HG02642 (cell line): ENCODE results near the gene RHAG.
"Not testable (repeated sequence)": the region's sequence is repeated elsewhere in the genome, so short reads cannot be mapped to it uniquely, and the experiment has no call there.

ENCODE experiments used
- ATAC-seq: cut with Tn5 transposase; IDR thresholded peaks from one replicate; pipeline ENCODE4 v1.9.1; 2021; ENCODE audit warnings: mild to moderate bottlenecking; ENCODE audit not compliant: unreplicated experiment, poor library complexity

Gene RHAG

GRCh38 chr6:49637350-49637731, 702 bp upstream of the RHAG start:
- no peak for ATAC-seq

DNA sequence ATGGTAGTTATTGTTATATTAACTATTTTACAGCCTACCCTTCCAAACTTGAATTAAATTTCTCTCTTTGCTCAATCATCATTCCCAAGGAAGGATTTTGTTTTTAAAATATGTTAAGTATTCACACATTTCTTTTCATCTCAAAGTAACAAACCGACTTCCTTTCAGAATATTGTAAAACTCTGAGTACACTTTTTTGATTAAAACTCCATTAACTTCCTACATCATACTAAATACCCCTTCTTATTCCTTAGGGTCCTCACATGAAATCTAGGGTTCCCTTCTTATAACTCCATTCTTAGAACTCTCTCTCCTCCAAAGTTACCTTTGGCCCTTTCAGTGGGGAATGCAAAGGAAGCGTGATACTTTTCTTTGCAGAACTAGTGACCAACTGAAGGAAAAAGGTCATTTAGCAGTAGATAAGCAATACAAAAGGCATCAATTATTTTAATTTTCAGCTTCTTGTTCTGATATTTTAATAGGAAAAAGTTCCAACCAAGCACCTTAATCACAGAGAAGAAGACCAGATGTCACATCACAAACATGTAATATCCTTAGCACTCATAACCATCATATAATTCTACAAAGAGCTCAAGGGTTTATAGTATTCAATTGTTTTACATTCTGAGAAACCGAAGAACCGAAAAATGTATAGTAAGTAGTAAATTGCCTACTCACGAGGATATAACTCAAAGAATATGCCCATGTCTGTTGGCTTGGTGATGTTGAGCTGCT, 494 bp downstream of the RHAG start:
- no peak for ATAC-seq

- ATAC-seq: no peak
Measured at GRCh38 chr6:49635480-49635879, 1.2 kb downstream of the RHAG start.

DNA sequence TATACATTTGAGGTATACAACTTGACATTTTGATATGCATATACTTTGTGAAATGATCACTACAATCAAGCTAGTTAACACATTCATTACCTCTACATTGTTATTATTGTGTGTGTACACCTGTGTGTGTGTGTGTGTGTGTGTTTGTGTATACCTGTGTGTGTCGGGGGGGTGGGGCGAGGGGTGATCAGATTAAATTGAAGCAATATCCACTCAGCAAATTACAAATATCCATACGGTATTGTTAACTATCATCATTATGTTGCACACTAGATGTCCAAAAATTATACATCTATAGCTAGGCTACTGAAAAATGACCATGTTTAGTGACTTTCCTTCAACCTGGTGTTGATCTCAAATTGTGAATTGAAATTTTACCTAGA, 1.8 kb downstream of the RHAG start:
- no peak for ATAC-seq

DNA sequence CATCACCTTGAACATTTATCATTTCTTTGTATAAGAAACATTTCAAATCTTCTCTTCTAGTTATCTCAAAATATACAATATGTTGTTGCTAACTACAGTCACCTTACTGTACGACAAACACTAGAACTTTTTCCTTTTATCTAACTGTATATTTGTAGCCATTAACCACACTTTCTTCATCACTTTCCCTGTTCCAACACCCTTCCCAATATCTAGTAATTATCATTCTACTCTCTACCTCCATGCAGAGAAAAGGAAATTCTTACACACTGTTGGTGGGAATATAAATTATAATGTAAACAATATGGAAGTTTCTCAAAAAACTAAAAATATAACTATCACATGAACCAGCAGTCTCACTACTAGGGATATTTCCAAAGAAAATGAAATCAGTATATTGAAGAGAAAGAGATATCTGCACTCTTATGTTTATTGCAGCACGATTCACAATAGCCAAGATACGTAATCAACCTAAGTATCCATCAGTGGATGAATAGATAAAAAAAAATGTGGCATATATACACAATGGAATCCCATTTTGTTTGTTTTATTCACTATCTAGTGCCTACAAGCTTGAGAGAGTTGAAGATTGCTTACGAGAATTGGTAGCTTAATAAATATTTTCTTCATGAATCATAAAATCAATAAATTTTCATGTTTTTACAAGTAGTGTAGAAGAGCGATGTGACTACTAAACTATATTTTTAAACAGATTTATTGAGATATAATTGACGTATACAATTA, 2.4 kb downstream of the RHAG start:
- no peak for ATAC-seq

DNA sequence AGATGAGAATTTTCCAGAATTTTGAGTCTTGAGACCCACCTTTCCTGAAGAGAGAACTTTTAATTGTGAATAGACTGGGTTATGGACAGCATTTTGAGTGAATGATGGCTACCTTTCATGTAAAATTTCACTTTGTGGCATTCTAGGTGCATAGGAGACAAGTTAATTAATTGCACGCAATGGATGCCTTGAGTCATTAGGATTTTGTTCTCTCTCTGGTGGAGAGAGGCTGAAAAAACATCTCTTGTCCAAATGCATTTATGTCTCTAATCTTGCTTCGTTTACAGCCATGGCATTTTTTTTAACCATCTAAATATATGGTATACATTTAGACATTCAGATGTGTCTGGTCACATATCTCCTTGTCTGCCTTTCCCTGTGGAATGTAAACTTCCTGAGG, 3.1 kb downstream of the RHAG start:
- ATAC-seq: no peak

- ATAC-seq: no peak
Measured at GRCh38 chr6:49632727-49633126, 3.9 kb downstream of the RHAG start.

- ATAC-seq: not testable (repeated sequence)
Measured at GRCh38 chr6:49629485-49630088, 7.1 kb downstream of the RHAG start.

GRCh38 chr6:49626811-49627210, 9.8 kb downstream of the RHAG start:
- no peak for ATAC-seq

GRCh38 chr6:49618257-49618656, 18.4 kb downstream of the RHAG start:
- ATAC-seq: no peak

- ATAC-seq: not testable (repeated sequence)
Measured at GRCh38 chr6:49614144-49614543, 22.5 kb downstream of the RHAG start.

- no peak for ATAC-seq
Measured at GRCh38 chr6:49609285-49609684, 27.4 kb downstream of the RHAG start.

DNA sequence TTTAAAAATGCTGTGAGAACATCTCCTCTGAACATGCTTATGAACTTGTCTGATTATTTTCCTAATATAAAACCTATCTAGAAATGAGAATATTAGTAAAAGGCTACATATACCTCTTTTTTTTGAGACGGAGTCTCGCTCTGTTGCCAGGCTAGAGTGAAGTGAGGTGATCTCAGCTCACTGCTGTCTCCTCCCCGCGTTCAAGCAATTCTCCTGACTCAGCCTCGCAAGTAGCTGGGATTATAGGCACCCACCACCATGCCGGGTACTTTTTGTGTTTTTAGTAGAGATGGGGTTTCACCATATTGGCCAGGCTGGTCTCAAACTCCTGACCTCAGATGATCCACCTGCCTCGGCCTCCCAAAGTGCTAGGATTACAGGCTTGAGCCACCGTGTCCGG, 28.4 kb downstream of the RHAG start:
- ATAC-seq: not testable (repeated sequence)

GRCh38 chr6:49607391-49607982, 29.2 kb downstream of the RHAG start:
- ATAC-seq: no peak

DNA sequence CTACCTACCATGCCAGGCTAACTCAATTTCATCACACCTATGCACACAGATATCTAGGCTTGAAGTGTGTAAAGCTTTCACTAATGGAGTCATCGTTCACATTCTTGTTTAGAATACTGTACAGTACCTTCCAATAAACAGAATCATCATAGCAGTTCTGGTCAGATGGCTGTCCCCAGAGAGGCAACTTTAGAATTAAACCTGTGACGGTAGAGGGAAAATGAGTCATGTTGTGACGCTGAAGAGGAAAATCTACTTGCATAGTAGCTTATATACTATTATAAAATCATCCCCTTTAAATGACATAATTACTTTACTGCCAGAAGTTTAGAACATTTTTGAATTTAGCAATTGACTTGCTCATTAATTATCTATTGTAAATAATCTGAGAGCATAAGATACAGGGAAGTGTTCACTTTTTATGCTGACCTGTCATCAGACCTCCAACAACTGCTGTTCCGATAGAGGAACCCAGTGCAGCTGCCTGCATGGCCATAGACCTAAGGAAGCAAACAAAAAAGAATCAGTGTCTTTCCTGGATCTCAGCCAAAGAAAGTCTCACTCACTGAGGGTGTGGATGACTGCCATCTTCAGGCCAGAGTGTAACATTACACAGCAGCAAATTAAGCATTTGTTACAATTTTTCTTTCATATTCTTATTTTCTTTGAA, 29.8 kb downstream of the RHAG start:
- peak; percentile 90 for ATAC-seq

DNA sequence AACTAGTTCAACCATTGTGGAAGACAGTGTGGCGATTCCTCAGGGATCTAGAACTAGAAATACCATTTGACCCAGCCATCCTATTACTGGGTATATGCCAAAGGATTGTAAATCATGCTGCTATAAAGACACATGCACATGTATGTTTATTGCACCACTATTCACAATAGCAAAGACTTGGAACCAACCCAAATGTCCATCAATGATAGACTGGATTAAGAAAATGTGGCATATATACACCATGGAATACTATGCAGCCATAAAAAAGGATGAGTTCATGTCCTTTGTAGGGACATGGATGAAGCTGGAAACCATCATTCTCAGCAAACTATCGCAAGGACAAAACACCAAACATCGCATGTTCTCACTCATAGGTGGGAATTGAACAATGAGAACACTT, 32.6 kb downstream of the RHAG start:
- ATAC-seq: not testable (repeated sequence)

DNA sequence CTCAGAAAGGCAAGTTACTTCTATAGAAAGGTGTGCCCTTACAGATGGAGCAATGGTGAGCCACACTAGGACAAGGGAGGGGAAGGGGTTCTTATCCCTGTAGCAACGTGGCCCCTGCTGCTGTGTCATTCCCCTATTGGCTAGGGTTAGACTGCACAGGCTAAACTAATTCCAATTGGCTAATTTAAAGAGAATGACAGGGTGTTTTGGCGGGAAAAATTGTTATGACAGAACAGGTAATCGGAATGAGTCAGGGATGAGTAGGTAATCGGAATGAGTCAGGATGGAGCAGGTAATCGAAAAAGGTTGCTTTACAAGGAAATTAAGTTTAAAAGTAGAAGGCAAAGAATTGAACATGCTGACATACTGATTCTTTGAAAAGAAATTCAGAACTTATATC, 49.4 kb downstream of the RHAG start:
- ATAC-seq: not testable (repeated sequence)

DNA sequence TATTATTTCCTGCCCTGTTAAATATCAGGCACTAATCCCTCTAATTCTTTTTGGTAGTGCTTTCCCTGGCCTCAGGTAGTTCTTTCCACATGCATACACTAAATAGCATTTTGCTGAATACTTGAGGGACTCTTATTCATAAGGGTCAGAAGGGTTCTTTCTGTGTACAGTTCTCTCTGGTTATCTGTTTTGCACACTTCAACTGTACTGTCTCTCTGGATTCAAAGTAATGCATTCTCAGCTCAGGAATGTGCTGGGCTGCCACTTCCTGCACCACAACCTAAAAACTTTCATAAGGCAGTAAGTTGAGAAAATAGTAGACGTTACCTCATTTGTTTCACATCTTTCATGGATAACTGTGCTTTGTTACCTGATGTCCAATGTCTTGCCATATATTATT, 54.1 kb downstream of the RHAG start:
- ATAC-seq: no peak

- no peak for ATAC-seq
Measured at GRCh38 chr6:49579649-49580048, 57.0 kb downstream of the RHAG start.

GRCh38 chr6:49576618-49577017, 60.0 kb downstream of the RHAG start:
- ATAC-seq: no peak
